K562 (cell line): ENCODE results near the gene TGFB1I1. TPM values are rescaled to one million over a fixed set of nuclear protein-coding genes. Genes with fewer than 3 reads are reported as not detected.

Experiments used
- ATAC-seq: fragments of 200-7000 bp; cut with Tn5 transposase; 3 replicates; pipeline ENCODE4 v1.9.1; 2020; ENCODE audit warnings: moderate library complexity
- Bru-seq: library from RNA; stranded (reverse); fragments of 400-500 nt; gene quantifications from one replicate; lab custom pipeline; 2021; lab: Mats Ljungman, UMichigan
- BruChase-seq, 2 experiments: library from RNA; stranded (reverse); fragments of 400-500 nt; gene quantifications; one replicate each; lab custom pipeline; 2021; lab: Mats Ljungman, UMichigan
- BruUV-seq: library from RNA; stranded (reverse); fragments of 400-500 nt; replicated peaks from 2 replicates; lab custom pipeline; 2021; lab: Mats Ljungman, UMichigan
- CTCF ChIA-PET: fragments of 300-600 bp; formaldehyde crosslinking; extraction: SDS; loops from one replicate; lab custom pipeline; 2021; ENCODE audit warnings: low intra/inter-chr PET ratio; lab: Yijun Ruan, JAX
- POLR2A ChIA-PET: fragments of 300-600, 350-650 bp; sonication (Branson Sonifier 250); formaldehyde crosslinking; extraction: SDS; loops from one replicate; lab custom pipeline; 2021; ENCODE audit warnings: antibody characterized with exemption, inconsistent platforms; lab: Yijun Ruan, JAX
- DNase-seq, 4 experiments: peaks; one replicate each; pipeline versions ENCODE4 v3.0.0 to v3.0.0-alpha.2; 2011 to 2018; ENCODE audit warnings: low spot score in 3 of 4, mixed read lengths in 3 of 4; ENCODE audit errors: extremely low read depth in 1 of 4
- FAIRE-seq: peaks from 2 replicates; lab custom pipeline; 2011; peaks lifted over from hg19 to GRCh38; lab: Jason Lieb, UNC
- H2AFZ ChIP-seq: 2 replicates; pipeline ENCODE4 v1.6.0; 2011; ENCODE audit warnings: low read depth, low read length, control low read depth, inconsistent platforms
- H3K27ac ChIP-seq: fragments of 200-600 bp; 3 replicates; pipeline ENCODE4 v1.8.0; 2011; ENCODE audit warnings: low read depth, mild to moderate bottlenecking, control low read depth, inconsistent platforms, low read length, moderate library complexity, mixed read lengths; ENCODE audit errors: extremely low read depth
- H3K27me3 ChIP-seq, 2 experiments: fragments of 300-600 bp in 1 of 2; 2 replicates in 1 of 2; 3 replicates in 1 of 2; pipeline versions ENCODE4 v1.6.0 to v1.8.0; 2011; ENCODE audit warnings: inconsistent platforms in 2 of 2, low read length in 2 of 2, mild to moderate bottlenecking in 1 of 2, mixed read lengths in 1 of 2, moderate library complexity in 1 of 2; ENCODE audit not compliant: control insufficient read depth in 2 of 2, insufficient read depth in 2 of 2
- H3K36me3 ChIP-seq: fragments of 300-600 bp; 3 replicates; pipeline ENCODE4 v1.8.0; 2011; ENCODE audit warnings: mild to moderate bottlenecking, low read length, inconsistent platforms; ENCODE audit not compliant: control insufficient read depth, insufficient read depth
- H3K4me1 ChIP-seq, 2 experiments: fragments of 200-600 bp in 1 of 2; replicated peaks in 1 of 2; 2 replicates in 1 of 2; 3 replicates in 1 of 2; pipeline versions ENCODE4 v1.5.1 to v1.8.0; 2011; ENCODE audit warnings: inconsistent platforms in 2 of 2, low read length in 2 of 2, mild to moderate bottlenecking in 1 of 2, mixed read lengths in 1 of 2, moderate library complexity in 1 of 2; ENCODE audit not compliant: control insufficient read depth in 2 of 2, insufficient read depth in 2 of 2
- H3K4me2 ChIP-seq: 2 replicates; pipeline ENCODE4 v1.6.1; 2011; ENCODE audit warnings: low read length, control low read depth, inconsistent platforms, mixed read lengths; ENCODE audit not compliant: insufficient read depth
- H3K4me3 ChIP-seq: fragments of 200-600 bp; sonication (generic), shearing (Covaris generic); 2 replicates; pipeline ENCODE4 v1.5.1; 2016; ENCODE audit warnings: control low read depth, inconsistent platforms
- H3K79me2 ChIP-seq: fragments of 200-600 bp; 3 replicates; pipeline ENCODE4 v1.8.0; 2011; ENCODE audit warnings: low read length, inconsistent platforms; ENCODE audit not compliant: control insufficient read depth, insufficient read depth
- H3K9ac ChIP-seq, 2 experiments: 2 replicates each; pipeline versions ENCODE4 v1.6.0 to v1.6.1; 2011; ENCODE audit warnings: low read depth in 2 of 2, low read length in 2 of 2, control low read depth in 1 of 2, inconsistent platforms in 1 of 2, mild to moderate bottlenecking in 1 of 2, mixed read lengths in 1 of 2; ENCODE audit not compliant: insufficient read depth in 1 of 2
- H3K9me1 ChIP-seq: one replicate; pipeline ENCODE4 v1.6.0; 2011; ENCODE audit warnings: inconsistent platforms, mild to moderate bottlenecking, low read length, moderate library complexity; ENCODE audit not compliant: control insufficient read depth, insufficient read depth
- H3K9me3 ChIP-seq: replicated peaks from 2 replicates; pipeline ENCODE4 v1.5.1; 2011; ENCODE audit warnings: low read depth, low read length, inconsistent platforms; ENCODE audit not compliant: control insufficient read depth, insufficient read depth
- H4K20me1 ChIP-seq: replicated peaks from 2 replicates; pipeline ENCODE4 v1.6.1; 2011; ENCODE audit warnings: low read length, inconsistent platforms, mixed read lengths; ENCODE audit not compliant: control insufficient read depth, insufficient read depth
- ARNT ChIP-seq, 2 experiments: fragments of 450-650 bp; IDR thresholded peaks; 2 replicates each; pipeline ENCODE4 v1.6.1; 2016; ENCODE audit warnings: mild to moderate bottlenecking in 1 of 2
- CBX2 ChIP-seq: fragments of 200-600 bp; sonication (generic); IDR thresholded peaks from one replicate; pipeline ENCODE4 v1.6.1; 2012; ENCODE audit warnings: mild to moderate bottlenecking, low read length, inconsistent platforms; ENCODE audit not compliant: insufficient read depth, poor library complexity, severe bottlenecking
- MAFK ChIP-seq: IDR thresholded peaks from 2 replicates; pipeline ENCODE4 v1.6.1; 2011; ENCODE audit warnings: low read length, improper control_type of control experiment
- POLR2G ChIP-seq: fragments of 200-400 bp; formaldehyde crosslinking; IDR thresholded peaks from 2 replicates; pipeline ENCODE4 v1.6.1; 2017; ENCODE audit warnings: low read depth, mild to moderate bottlenecking, antibody characterized with exemption, low read length, moderate library complexity
- RBFOX2 ChIP-seq: fragments of 200-400 bp; formaldehyde crosslinking; IDR thresholded peaks from 2 replicates; pipeline ENCODE4 v1.6.1; 2017; ENCODE audit warnings: low read depth, mild to moderate bottlenecking, low read length, moderate library complexity
- SIN3A ChIP-seq, 2 experiments: fragments of 150-350 bp in 1 of 2; IDR thresholded peaks; 2 replicates each; pipeline ENCODE4 v1.6.1; 2011 to 2016; ENCODE audit warnings: borderline replicate concordance in 2 of 2, low read depth in 2 of 2, low read length in 2 of 2, mild to moderate bottlenecking in 2 of 2, moderate library complexity in 2 of 2; ENCODE audit not compliant: control insufficient read depth in 1 of 2
- ZBTB17 ChIP-seq: fragments of 450-650 bp; formaldehyde crosslinking; IDR thresholded peaks from 2 replicates; pipeline ENCODE4 v1.4.0; 2020; ENCODE audit warnings: mild to moderate bottlenecking
- ZEB2 ChIP-seq: fragments of 450-650 bp; IDR thresholded peaks from 2 replicates; pipeline ENCODE4 v1.6.1; 2016
- ZNF282 ChIP-seq: sonication (generic); formaldehyde crosslinking; IDR thresholded peaks from 2 replicates; pipeline ENCODE4 v1.8.1; 2023; ENCODE audit warnings: missing genetic modification reagents
- WGBS: fragments of 100-300 bp; shearing (Covaris generic); methylation state at CpG from one replicate; pipeline ENCODE4 v1.1.6; 2016; ENCODE audit warnings: low coverage, mixed read lengths; ENCODE audit not compliant: insufficient coverage; ENCODE audit errors: missing lambda C conversion rate; 5-methylcytosine and 5-hydroxymethylcytosine counted together
- in situ Hi-C: fragments of 300-500 bp; cut with MboI; formaldehyde crosslinking; loops from 4 replicates; pipeline ENCODE4 v1.15.0; 2018; ENCODE audit warnings: inconsistent platforms, mixed read lengths
- intact Hi-C: fragments of 100-400 bp; cut with micrococcal nuclease; formaldehyde crosslinking; loops from 2 replicates; pipeline ENCODE4 v1.14.2; 2022
- long read RNA-seq, 3 experiments: library from polyadenylated mRNA in 2 of 3; library from RNA in 1 of 3; unstranded in 2 of 3; stranded (forward) in 1 of 3; transcript quantifications; one replicate each; pipeline ENCODE4 v2.0.0, GENCODE V29; 2019 to 2022
- polyA minus RNA-seq, 3 experiments: library from RNA; depleted of rRNA, polyadenylated mRNA; stranded (reverse); fragments of >200 nt; gene quantifications; 2 replicates each; pipeline ENCODE4 v1.2.3, GENCODE V29; 2011
- polyA plus RNA-seq, 8 experiments: library from polyadenylated mRNA; depleted of rRNA in 4 of 8; stranded (reverse) in 5 of 8; unstranded in 3 of 8; fragments of >200 nt; fragmentation: Nextera tagmentation in 2 of 8; fragmentation: Illumina TruSeq in 1 of 8; extraction: Ambion mirVana in 2 of 8; extraction: Trizol in 1 of 8; gene quantifications; 2 replicates each; pipeline versions ENCODE4 v1.2.1 to v1.2.3, GENCODE V29; 2011 to 2014; ENCODE audit warnings: inconsistent platforms in 1 of 8, missing spikeins in 1 of 8
- total RNA-seq, 7 experiments: library from RNA; depleted of rRNA in 6 of 7; stranded (reverse); fragments of >200 nt in 6 of 7; fragmentation: Illumina TruSeq in 2 of 7; extraction: Trizol in 2 of 7; gene quantifications; 2 replicates each; pipeline versions ENCODE4 v1.2.1 to v1.2.3, GENCODE V29; 2011 to 2021; ENCODE audit warnings: low replicate concordance in 1 of 7
- TF ChIP-seq, protein P1 (sequence below): fragments of 200-800 bp; sonication (Bioruptor generic); IDR thresholded peaks from 2 replicates; pipeline ENCODE4 v1.6.1; 2017; ENCODE audit warnings: missing genetic modification characterization, missing compliant biosample characterization

TGFB1I1 gene
- total RNA-seq (2011; cell fraction: chromatin; rRNA removed; ENCODE audit: low replicate concordance) = 0.44 and 0.81 TPM in 2 replicates
- 1.2 and 1.4 TPM in 2 replicates for total RNA-seq (2011; cell fraction: nucleolus; rRNA removed)
- 0.73 and 0.92 TPM in 2 replicates for total RNA-seq (2011; cell fraction: nucleoplasm; rRNA removed)
- total RNA-seq (2014; rRNA removed) (0.53 and 0.91 TPM in 2 replicates), total RNA-seq (2014; rRNA removed; fragmentation: Illumina TruSeq; extraction: Trizol) (0.11 and 0.29 TPM in 2 replicates), total RNA-seq (2015; rRNA removed; fragmentation: Illumina TruSeq; extraction: Trizol) (0.25 and 0.26 TPM in 2 replicates), total RNA-seq (2021) (0.64 and 0.85 TPM in 2 replicates), polyA plus RNA-seq (2011; rRNA removed) (0.04 and 0.08 TPM in 2 replicates), polyA plus RNA-seq (2014; fragmentation: Illumina TruSeq; extraction: Trizol) (0.62 and 0.73 TPM in 2 replicates), polyA plus RNA-seq (2014; fragmentation: Nextera tagmentation; extraction: Ambion mirVana) (under 1 TPM; 0.06 TPM), polyA plus RNA-seq (2014; rRNA removed) (0.19 and 0.54 TPM in 2 replicates), polyA minus RNA-seq (2011; rRNA and poly(A)+ RNA removed) (not detected in 2 replicates), Bru-seq, nascent RNA (percentile 32 among the genes with signal in this experiment), BruChase-seq, experiment 1, labeled RNA remaining after a 2-hour chase (percentile 17 among the genes with signal in this experiment), BruChase-seq, experiment 2, labeled RNA remaining after a 6-hour chase (percentile 26 among the genes with signal in this experiment)
- 0.25 and 0.67 TPM in 2 replicates for polyA plus RNA-seq (2011; cell fraction: cytosol; rRNA removed)
- polyA plus RNA-seq (2011; cell fraction: nucleus; rRNA removed) = 0.22 and 0.28 TPM in 2 replicates
- polyA plus RNA-seq (2012) = 0.72 and 1.9 TPM in 2 replicates
- 1.4 TPM in 1 of 2 replicates, not detected in the other for polyA minus RNA-seq (2011; cell fraction: cytosol; rRNA and poly(A)+ RNA removed)
- polyA minus RNA-seq (2011; cell fraction: nucleus; rRNA and poly(A)+ RNA removed) = 0.22 TPM in 1 of 2 replicates, not detected in the other
- long read RNA-seq, experiment 1, partial matches to known transcripts = 0 of 1 reads
- long read RNA-seq, experiment 1, other reads (novel, unspliced or antisense) = 0 of 1 reads
- long read RNA-seq, experiment 2, partial matches to known transcripts = 0 of 1 reads
- long read RNA-seq, experiment 2, other reads (novel, unspliced or antisense) = 0 of 1 reads
- long read RNA-seq, experiment 3 = 0 reads

DNA sequence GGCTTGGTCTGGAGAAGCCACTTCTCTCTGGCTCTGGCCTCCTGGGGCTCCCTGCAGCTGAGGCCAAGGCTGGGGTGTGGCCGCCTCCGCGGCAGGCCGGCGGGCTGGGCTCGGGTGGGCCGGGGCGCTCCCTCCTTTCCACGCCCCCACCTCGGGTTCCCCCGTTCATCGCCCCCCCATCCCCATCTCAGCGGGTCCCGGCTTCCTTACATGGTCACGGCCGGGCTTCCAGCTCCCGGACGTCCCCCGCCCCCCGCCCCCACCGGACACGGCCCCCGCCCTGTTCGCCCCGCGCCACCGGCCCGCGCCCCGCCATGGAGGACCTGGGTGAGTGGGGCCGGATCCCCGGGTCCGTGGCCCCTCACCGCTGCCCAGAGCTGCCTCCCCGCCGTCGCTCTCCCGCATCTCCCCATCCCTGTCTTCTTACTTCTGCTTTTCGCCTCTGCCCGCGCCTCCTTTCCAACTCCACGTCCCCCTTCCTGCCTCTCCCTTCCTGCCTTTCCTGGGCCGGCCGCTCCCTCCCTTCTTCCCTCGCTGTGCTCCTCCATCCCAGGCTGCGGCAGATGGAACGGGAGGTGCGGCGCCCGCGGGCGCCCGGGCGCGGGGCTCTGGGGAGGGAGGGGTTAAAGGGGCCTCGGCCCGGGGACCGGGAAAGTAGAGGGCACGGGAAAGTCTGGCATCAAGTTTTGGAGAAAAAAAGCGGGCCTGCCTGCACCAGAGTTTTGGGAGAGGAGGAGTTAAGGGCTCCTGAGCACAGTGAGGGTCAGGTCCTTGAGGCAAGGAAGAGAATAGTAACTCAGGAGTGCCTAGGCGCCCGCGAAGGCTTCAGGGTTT, at the start of gene TGFB1I1:
Gene TGFB1I1, plus strand, starts transcription at position 278 of the 834 bp plus-strand sequence. Its CDS starts 37 bp downstream, at position 315.
- in situ Hi-C loops = no loop called here
- no peaks in the 10 kb centered on the region for H3K27me3 ChIP-seq
- POLR2A ChIA-PET = no interaction called here
- no peaks in the 10 kb centered on the region for H3K79me2 ChIP-seq
- H2AFZ ChIP-seq = peak within 1 kb of the TSS; percentile 77
- WGBS = 59% methylated on average over 24 of the region's 63 CpGs
- no peak within 1 kb of the TSS; the same call in 1 of the 2 replicates for H3K4me3 ChIP-seq
- TF ChIP-seq RBFOX2 = peak; percentile 30; the same call in 1 of the 2 replicates
- TF ChIP-seq, protein P1, sequence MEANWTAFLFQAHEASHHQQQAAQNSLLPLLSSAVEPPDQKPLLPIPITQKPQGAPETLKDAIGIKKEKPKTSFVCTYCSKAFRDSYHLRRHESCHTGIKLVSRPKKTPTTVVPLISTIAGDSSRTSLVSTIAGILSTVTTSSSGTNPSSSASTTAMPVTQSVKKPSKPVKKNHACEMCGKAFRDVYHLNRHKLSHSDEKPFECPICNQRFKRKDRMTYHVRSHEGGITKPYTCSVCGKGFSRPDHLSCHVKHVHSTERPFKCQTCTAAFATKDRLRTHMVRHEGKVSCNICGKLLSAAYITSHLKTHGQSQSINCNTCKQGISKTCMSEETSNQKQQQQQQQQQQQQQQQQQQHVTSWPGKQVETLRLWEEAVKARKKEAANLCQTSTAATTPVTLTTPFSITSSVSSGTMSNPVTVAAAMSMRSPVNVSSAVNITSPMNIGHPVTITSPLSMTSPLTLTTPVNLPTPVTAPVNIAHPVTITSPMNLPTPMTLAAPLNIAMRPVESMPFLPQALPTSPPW (CRISPR knock-in tag) = 0 out of 2 replicates have a peak, but pooled peaks have one; percentile 25
- TF ChIP-seq ZEB2 = no peak
- TF ChIP-seq CBX2 = no peak
- no peak for TF ChIP-seq ZBTB17 (CRISPR knock-in tag)
- TF ChIP-seq ZNF282 (CRISPR knock-in tag) = no peak
- no peak for TF ChIP-seq ARNT (IDR thresholded peaks at IDR 0.05)
- no peak for TF ChIP-seq MAFK
- no peak for TF ChIP-seq SIN3A (IDR thresholded peaks at IDR 0.05; ENCODE audit: borderline replicate concordance in 2 of 2, control insufficient read depth in 1 of 2, low read depth in 2 of 2, low read length in 2 of 2)
- TF ChIP-seq POLR2G = 0 out of 2 replicates have a peak, but pooled peaks have one; percentile 23
- peaks cover 4% of the 10 kb centered on the region; the same call in 1 of the 3 replicates for H3K36me3 ChIP-seq
- no peak within 1 kb of the TSS for H3K27ac ChIP-seq
- H3K9ac ChIP-seq = peak within 1 kb of the TSS; percentile 14 to 72; a peak in 2 of 4 replicates
- H3K9me1 ChIP-seq = no peaks in the 10 kb centered on the region
- H3K9me3 ChIP-seq = no peaks in the 10 kb centered on the region
- BruUV-seq = no TSS peak
- DNase-seq (no peak), FAIRE-seq (no peak), ATAC-seq (no peak)
- H3K4me1 ChIP-seq = peaks cover 18 to 45% of the 10 kb centered on the region in 2 experiments; a peak in 4 of 5 replicates
- no peaks in the 10 kb centered on the region for H4K20me1 ChIP-seq
- CTCF ChIA-PET = no interaction called here
- peak within 1 kb of the TSS; percentile 32 for H3K4me2 ChIP-seq
- intact Hi-C loops = loop anchor here (5.0 kb wide), 1 partner anchor 50 kb away; no protein-coding TSS in a partner anchor
